Glomerular endothelial cell (primary cell): ENCODE measurements around the gene AFG1L. TPM values are rescaled to one million over a fixed set of nuclear protein-coding genes. Genes with fewer than 3 reads are reported as not detected.
"Not testable (repeated sequence)": the region's sequence is repeated elsewhere in the genome, so short reads cannot be mapped to it uniquely, and the experiment has no call there.

Experiments used
- DNase-seq: peaks from one replicate; pipeline ENCODE4 v3.0.0-alpha.2; 2011; ENCODE audit warnings: low read depth, low spot score; ENCODE audit errors: extremely low read depth
- total RNA-seq: library from RNA; depleted of rRNA; stranded (reverse); fragments of >200 nt; gene quantifications from 2 replicates; pipeline ENCODE4 v1.2.3, GENCODE V29; 2015

Gene AFG1L
- total RNA-seq, 1 donor from 2014 or later, result 1.5 TPM

DNA sequence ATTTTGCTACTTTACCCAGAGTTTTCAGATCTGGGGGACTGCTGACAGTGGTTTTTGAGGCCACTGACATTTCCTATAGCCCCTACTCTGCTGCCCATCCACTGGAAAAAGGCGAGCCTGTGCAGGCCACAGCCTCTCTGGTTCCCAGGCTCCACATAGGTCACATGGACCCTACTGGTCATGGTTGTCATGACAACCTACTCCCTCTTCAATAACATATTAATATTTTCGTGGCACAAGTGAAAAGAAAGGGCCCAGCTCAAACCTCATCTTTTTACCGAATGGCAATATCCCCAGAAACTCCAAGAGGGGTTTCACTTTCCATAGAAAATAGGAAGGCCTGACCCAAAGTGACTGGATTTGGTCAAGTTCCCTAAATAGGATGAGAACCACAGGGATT lies 254.9 kb downstream of the AFG1L start:
- no peak for DNase-seq

DNA sequence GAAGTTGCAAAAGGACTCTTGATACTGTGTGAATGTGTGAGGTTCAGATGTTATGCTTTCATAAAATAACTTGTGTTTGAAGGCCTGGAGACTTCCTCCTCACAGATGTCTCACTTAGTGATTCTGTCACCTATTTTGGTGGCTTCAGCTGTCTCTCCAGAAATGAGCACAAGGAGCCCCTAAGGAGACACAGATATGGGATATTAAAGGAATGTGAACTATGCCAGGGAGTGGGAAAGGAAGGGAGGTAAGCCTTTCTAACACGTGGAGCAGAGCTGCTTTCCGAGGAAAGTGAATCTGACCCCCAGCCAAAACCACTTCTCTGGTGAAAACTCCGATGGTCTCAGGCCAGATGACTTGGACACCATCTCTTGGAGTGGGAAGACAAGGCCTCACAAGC lies 255.4 kb downstream of the AFG1L start:
- no peak for DNase-seq

DNA sequence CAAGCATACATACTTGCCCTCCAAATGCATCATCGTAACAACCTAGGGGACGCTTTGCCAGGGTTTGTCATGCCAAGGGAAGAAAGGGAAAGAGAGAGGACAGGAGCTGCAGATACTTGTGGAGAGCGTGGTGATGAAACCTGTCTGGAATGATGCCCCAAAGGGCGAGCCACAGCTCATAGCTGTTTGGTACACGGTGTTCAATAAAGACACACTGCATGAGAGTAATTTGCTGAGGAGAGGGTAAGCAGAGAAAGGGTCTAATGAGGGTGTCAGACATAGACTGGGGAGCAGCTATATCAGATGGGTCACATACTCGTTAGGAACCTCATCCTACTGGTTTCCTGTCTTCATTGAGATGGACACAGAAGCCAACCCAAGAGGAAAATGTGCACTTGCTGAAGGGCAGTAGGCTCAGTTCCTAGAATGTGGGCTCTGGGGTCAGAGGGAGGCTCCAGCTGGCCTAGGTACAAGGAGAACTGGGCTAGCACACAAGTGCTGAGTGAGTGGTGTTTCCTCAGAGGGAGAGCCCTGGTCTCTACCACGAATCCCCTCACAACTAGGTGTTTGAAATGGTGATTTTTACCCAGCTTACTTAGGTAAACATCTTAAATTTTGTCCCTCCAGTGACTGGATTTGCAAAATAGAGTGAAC lies 260.7 kb downstream of the AFG1L start:
- DNase-seq, result no peak

DNA sequence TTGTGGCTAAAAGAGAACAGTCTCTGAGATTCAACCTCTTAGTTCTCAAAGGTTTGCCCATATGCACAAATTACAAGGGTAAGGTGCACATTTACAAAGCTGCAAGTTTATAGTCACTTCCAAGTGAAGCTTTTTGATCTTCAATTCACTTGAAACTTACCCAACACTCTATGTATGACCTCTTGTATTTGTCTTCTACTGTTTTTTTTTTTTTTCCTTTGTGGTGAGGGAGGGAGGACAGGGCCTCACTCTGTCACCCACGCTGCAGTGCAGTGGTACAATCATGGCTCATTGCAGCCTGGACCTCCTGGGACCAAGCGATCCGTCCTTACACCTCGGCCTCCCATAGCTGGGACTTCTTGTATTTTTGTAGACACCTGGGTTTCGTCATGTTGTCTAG lies 261.4 kb downstream of the AFG1L start:
- no peak for DNase-seq

DNA sequence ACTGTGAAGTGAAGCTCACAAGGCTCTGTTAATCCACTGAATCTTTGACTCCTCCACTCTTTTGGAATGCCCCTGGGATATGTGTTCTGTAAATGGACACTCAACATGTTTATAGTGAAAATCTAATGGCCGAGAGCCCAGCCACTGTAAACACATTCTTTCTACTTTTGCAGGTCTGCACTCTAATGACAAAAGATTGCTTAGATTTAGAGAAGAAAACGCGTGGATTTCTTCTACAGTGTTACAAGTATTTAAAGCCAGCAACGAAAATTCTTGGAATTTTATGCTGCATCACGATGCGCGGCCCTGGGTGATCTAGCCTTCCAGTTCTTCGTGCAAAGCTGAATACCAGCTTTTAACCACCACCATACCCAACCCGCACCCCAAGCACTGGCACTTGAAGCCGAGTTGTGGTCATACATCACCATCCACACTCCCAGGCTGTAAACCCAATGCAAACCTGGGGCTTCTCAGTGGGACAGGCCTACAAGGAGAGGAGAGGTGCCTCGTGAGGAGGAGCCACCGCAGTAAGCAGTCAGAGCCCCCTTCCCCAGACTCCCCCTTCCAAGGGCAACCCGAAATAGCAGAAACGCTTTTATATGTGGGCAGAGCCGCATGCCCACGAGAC lies 262.1 kb downstream of the AFG1L start:
- no peak for DNase-seq

DNA sequence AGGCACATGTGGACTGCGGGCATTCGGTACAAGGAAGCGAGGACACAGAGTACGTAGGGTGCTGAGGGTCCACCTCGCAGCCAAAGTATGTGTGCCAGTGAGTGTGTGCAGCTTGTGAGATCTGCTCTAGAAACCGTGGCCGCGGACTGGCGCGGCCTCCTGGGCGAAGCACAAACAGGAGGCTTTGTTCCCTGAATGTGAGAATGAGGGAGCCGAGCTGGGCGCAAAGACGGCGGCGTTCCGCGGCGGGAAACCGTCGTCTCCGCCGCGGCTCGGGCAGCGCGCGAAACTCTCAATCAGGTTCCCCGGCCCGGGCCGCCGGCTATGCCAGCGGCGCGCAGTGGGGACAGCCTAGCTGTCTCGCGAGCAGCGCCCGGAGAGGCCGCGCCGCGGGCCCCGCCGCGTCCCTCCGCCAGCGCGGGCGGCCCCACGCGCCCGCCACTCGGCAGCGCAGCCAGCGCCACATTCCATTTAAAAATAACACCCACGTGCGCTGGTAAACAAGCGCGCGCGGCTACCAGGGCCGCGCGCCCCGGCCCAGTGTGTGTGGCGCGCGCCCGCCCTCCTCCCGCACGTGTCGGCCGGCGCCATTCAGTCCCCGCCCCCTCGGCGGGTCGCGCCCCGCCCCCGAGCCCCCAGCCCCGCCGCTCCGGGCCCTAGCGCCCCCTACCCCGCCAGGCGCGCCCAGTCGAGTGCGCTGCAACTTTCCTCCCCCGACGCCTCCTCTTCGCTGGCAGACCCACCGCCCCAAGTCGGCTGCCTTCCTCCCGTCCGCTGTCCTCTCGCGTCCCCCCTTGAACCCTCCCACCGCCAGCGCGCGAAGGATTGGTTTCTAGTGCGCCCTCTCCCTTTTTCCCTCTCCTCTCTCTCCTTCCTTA lies 262.9 kb downstream of the AFG1L start:
- no peak for DNase-seq

DNA sequence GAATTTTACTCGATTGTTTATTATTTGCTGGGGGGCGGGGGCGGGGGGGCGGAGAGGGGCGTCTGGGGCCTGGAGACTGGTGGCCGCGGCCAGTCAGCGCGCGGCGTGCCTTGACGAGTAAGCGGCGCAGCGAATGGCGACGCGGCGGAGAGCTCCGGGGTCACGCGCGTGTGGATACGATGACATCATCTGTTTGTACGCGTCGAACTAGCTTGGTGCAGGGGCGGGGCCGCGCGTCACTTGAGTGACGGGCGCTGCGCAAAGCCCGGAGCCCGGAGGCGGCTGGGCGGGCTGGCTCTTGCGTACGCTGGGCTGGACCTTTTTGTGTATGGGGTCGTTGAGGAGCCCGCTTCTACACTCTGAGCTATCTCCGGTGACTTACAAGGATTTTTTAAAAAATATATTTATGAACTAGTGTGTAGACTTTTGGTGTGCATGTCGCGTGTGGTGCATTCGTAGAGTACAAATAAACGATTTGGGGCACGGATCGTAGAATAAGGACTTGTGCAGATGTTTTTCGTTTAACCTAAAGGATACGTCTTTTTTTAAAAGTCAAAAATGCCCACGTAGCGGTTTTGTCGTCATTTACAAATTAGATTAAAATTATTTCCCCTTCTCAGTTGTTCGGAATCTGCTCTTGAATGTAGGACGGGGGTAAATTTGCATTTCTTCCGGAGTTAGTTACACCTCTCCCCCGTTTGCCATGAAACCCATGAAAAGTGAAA lies 263.7 kb downstream of the AFG1L start:
- DNase-seq, result peak; percentile 84

DNA sequence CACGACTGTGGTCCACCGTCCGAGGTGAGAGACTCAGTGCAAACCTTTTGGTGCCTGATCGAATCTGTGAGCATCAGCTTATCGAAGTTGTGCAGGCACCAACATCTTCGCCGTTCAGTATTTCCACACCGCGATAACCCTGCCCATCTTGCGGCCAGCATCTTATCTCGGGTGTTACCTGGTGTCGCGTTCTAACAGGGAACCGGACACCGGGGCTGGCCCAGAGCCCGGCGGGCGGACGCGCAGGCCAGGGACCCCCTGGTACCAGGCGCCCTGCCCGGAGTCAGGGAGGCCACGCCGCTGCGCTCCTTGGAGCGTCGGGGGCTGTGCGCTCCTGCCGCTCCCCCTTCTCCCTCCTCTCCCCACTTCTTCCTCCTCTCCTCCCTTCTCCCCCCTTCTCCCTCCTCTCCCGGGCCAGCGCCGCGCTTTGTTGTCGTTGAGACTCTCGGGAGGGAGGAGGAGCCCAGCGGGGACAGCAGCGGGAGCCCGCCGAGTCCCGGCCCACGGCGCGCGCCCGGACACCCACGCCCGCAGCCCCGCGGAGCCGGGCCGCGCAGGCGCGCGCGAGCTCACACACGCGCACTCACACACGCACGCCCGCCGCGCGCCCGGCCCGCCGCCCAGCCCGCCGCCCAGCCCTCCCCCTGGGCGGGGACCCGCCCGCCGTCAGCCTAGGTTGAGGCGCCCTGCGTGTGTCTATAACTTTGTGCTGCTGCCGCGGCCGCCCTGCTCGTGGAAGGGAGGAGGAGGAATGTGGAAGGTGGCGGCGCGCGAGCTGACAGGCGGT lies 264.4 kb downstream of the AFG1L start:
- DNase-seq, result no peak

DNA sequence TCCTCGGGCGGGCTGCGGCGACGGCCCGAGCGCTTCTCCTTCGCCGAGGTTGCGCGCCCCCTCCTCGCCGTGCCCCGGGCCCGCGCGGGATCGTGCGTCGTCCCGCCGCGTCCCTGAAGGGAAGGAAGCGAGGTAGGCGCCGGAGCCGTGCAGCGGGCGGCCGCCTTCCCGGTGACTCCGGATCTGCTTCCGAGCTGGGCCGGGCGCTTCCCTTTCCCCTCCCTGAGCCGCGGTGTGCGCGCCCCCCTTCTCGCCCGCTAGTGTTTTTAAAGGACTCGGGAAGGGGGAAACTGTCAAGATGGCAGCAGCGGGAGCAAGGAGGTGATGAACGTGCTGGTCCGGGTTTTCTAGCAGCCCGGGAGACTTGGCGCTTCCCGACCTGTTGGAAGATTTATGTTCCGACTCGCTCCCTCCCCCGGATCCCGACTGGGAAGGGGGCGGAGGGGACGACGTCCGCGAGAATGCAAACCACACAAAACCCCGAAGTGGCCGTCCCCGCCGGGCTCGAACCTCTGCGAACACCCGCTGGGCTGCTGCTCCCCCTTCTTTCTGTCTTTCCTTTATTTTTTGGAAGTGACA lies 265.1 kb downstream of the AFG1L start:
- DNase-seq, result no peak

DNA sequence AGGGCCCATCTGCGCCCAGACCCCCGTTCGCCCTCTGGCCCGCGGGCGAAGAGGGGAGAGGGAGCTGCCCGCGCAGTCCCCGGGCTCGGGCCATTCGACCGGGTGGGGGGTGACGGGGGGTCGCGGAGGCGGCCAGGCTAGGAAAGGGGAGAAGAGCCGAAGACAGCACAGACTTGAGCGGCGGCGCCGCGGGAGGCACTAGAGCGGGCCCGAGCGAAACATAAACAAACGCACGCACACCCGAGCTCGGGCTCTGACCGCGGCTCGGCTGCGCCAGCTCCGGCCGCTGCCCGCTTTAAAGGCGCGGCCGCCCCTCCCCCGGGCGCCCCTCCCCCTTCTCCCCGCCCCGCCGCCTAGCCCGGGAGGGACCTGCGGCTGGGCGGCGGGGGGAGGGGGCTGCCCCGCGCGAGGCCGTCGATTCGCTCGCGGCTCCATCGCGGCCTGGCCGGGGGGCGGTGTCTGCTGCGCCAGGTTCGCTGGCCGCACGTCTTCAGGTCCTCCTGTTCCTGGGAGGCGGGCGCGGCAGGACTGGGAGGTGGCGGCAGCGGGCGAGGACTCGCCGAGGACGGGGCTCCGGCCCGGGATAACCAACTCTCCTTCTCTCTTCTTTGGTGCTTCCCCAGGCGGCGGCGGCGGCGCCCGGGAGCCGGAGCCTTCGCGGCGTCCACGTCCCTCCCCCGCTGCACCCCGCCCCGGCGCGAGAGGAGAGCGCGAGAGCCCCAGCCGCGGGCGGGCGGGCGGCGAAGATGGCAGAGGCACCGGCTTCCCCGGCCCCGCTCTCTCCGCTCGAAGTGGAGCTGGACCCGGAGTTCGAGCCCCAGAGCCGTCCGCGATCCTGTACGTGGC lies 265.8 kb downstream of the AFG1L start, which contains the start of gene FOXO3:
Gene FOXO3 (plus strand): TSS at position 455 of the 846 bp plus-strand sequence. CDS start 292 bp downstream, at position 747.
- DNase-seq, result no peak

DNA sequence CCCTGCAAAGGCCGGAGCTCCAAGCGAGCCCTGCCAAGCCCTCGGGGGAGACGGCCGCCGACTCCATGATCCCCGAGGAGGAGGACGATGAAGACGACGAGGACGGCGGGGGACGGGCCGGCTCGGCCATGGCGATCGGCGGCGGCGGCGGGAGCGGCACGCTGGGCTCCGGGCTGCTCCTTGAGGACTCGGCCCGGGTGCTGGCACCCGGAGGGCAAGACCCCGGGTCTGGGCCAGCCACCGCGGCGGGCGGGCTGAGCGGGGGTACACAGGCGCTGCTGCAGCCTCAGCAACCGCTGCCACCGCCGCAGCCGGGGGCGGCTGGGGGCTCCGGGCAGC lies 266.4 kb downstream of the AFG1L start:
- not testable (repeated sequence) for DNase-seq

DNA sequence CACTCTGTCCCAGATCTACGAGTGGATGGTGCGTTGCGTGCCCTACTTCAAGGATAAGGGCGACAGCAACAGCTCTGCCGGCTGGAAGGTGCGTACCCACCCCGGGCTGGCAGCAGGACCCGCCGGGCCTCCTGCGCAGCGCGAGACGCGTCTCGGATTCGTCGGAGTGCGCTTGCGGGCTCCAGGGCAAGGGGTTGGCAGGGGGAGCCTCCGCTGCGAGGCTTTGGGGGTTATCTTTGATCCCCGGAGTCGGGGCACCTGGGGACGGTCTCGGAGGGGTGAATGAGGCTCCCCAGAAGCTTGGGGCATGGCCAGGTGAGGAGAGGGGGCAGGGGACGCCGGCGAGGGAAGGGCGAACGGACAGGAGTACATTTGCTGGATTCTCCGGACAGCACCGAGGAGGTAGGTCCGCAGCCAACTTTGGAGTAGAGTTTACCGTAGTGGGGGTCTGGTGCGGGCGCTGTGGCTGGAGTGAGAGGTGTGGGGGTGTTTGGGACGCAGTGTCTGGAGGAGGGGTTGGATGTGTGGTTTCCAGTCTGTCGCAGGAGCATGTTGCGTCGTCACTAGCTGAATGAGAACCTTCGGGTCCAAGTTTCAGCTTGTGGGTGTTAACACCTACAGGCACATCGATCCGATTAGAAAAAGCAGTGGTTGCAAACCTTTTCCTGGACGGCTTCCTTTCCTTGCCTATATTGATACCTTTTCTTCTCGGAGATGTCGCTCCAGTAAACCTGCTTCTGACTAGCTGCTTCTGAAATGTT lies 267.1 kb downstream of the AFG1L start:
- DNase-seq, result no peak

DNA sequence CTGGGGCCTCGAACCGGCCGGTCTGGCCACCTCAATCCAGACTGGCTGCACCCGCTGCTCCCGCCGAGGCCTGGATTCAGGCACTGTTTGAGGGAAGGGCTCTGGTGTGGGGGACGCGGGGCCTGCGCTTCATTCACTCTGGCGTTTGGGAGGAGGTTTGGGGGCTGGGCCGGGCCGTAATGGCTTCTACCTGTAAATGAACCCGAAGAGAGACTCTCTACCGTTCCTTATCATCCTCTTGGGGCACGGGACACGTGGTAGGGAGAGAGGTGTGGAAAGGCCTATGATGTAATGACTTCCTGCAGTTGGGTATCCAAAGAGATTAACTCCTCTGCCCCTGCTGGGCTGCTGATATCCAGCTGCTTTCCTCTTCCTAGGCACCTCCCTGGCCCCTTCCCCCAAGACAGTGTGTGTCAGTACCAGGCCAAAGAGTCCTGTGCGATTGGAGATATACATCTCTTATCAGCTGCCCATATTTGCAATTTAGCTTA lies 267.7 kb downstream of the AFG1L start:
- no peak for DNase-seq

DNA sequence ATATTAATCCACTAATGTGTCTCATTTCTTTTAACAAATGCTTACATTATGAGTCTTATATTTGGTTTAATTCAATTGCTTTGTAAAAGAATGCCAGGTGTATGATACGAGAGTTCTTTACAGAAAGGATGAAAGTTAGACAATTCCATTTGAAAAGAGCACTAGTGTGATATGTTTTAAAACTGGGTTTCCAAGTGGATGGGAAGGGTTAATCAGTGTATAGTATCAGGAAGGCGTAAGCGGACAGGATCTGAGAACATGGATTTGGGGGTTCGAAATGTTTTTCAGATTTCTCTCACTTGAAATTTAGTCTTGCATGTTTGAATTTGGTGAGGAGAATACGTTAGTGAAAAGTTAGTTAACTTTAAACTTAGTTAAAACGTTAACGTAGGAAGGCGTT lies 268.4 kb downstream of the AFG1L start:
- no peak for DNase-seq

DNA sequence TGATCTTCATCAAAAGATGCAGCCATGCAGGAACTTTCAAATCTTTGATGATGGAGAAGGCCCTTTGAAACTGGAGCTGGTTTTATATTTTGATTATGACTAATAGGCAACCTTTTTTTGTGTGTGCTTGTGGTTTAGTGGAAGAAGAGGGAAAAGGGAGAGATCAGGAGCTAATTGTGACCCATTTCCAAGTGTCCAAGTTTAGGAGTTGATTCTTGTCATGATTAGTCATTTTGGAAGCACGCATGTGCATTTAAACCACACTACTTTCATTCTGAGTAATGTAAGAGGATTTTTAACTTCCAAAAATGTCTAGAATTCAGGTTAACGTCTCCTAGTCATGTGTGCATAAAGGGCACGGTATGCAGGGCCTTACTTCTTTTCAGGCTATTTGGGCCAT lies 269.3 kb downstream of the AFG1L start:
- DNase-seq, result no peak

DNA sequence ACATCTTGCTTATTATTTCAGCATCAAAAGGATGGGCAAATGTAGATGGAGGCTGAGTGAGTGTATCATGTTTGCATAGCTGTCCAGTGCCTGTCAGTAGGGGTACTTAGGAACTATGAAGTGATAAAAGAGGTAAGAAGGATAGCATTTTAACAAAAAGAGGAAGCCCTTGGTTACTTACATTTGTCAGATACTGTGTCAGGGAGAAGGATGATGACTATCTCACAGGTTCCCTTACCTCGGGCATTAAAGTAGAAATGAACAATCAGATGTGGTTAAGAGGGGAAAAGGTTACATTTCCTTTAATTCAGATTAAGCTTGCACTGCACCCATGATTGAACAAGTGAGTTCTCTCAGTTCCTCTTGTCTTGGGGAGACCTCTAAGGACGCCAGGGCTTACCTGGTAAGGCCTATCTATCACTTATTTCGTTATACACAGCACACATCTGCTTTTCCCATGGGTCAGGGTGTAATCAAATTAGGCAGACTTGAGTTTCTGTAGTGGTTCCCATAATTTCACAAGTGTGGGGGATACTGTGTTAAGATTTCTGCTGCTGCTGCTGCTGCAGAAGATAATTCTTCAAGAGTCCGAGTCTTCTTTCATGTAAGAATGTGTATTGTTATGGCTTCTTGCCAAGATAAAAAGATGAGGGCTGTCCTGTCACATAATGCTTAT lies 270.4 kb downstream of the AFG1L start:
- DNase-seq, result no peak

DNA sequence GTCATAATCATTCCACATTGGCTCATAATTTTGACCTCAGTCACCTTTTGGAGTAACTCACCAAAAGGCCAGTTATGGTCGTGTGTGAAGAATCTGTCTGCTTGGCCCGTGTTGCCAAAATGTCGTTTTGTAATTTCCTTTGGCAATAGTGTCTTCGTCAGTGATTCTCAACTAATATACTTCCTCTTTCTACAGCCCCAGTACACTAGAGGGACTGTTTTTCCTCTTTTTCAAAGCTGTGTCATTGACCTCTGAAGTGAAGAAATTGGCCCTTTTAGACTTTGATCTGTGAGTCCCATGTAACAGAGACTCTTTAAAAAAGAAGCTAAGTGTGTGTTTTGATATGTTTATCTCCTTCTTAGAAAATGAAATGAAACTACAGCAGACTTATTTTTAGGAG lies 271.0 kb downstream of the AFG1L start:
- no peak for DNase-seq

DNA sequence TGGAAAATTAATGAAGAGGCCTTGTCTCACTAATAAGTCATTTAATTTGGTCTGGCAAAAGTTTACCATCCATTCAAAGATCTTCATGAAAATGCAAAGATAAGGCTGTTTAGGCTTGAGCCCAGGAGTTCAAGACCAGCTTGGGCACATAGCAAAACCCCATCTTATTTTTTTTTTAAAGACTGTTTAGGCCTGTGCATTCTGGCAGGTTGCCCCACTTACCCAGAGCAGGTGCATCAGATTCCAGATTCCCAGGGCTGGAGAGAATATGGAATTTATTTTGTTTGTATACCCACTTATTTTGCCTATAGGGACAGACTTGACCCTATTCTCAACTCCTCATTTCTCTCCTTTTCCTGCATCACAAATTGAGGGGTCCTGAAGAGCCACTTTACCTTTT lies 271.6 kb downstream of the AFG1L start:
- no peak for DNase-seq
